HG02943 (cell line): ENCODE data around the gene LENG1.

Experiments
- ATAC-seq: cut with Tn5 transposase; IDR thresholded peaks from one replicate; pipeline ENCODE4 v1.9.1; 2021; ENCODE audit warnings: mild to moderate bottlenecking, low read depth, moderate library complexity; ENCODE audit not compliant: unreplicated experiment

Gene LENG1

GRCh38 chr19:54145541-54146158 is 13.9 kb downstream of the LENG1 start:
- no peak for ATAC-seq

GRCh38 chr19:54142166-54142780 is 17.2 kb downstream of the LENG1 start:
- no peak for ATAC-seq

DNA sequence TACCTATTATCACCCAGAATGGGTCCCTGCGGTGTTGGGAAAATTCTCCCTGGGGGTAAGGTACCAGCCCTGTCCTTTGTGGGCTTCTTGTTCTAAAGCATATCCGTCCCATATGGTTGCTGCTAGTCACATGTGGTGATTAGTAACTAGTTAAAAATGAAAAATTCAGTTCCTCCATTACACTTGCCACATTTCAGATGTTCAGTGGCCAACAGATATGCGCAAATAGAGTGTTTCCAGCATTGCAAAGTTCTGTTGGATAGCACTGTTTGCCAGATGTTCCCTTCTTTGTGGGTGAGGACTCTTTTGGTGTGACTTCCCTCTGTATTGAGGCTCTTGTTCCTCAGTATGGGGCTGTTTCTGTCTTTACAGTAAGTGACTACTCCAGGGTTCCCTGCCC is 18.2 kb downstream of the LENG1 start:
- ATAC-seq = no peak

- no peak for ATAC-seq
These were observed 20.8 kb downstream of the LENG1 start for GRCh38 chr19:54138489-54139256.

GRCh38 chr19:54137699-54138488 is 21.6 kb downstream of the LENG1 start, which contains the start of gene CNOT3:
TSS of gene CNOT3 (plus strand) at chr19:54137762. CDS start at chr19:54142979, 5,217 bp downstream.
- ATAC-seq = no peak

- ATAC-seq = peak; percentile 78
These were observed 22.4 kb downstream of the LENG1 start for GRCh38 chr19:54136864-54137698.

- ATAC-seq = no peak
These were observed 23.2 kb downstream of the LENG1 start for GRCh38 chr19:54136086-54136863.

DNA sequence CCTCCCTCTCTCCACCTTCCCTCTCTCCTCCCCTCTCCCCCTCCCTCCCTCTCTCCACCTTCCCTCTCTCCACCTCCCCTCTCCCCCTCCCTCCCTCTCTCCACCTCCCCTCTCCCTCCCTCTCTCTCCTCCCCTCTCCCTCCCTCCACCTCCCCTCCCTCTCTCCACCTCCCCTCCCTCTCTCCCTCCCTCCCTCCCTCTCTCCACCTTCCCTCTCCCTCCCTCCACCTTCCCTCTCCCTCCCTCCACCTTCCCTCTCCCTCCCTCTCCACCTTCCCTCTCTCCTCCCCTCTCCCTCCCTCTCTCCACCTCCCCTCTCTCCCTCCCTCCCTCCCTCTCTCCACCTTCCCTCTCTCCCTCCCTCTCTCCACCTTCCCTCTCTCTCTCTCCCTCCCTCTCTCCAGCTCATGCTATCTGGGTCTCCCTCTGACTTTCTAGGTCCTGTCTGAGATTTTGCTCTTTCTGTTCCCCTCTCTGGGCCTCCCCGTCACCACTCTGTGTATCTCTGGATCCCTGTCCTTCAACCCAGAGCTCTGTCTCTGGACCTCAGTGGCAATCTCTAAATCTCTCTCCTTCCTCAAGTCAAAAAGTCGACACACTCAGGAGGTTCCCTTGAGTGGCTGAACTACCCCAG is 25.4 kb downstream of the LENG1 start:
- no peak for ATAC-seq

- ATAC-seq = no peak
These were observed 26.1 kb downstream of the LENG1 start for GRCh38 chr19:54133312-54133956.

- ATAC-seq = no peak
These were observed 29.9 kb downstream of the LENG1 start for GRCh38 chr19:54129617-54129996.

DNA sequence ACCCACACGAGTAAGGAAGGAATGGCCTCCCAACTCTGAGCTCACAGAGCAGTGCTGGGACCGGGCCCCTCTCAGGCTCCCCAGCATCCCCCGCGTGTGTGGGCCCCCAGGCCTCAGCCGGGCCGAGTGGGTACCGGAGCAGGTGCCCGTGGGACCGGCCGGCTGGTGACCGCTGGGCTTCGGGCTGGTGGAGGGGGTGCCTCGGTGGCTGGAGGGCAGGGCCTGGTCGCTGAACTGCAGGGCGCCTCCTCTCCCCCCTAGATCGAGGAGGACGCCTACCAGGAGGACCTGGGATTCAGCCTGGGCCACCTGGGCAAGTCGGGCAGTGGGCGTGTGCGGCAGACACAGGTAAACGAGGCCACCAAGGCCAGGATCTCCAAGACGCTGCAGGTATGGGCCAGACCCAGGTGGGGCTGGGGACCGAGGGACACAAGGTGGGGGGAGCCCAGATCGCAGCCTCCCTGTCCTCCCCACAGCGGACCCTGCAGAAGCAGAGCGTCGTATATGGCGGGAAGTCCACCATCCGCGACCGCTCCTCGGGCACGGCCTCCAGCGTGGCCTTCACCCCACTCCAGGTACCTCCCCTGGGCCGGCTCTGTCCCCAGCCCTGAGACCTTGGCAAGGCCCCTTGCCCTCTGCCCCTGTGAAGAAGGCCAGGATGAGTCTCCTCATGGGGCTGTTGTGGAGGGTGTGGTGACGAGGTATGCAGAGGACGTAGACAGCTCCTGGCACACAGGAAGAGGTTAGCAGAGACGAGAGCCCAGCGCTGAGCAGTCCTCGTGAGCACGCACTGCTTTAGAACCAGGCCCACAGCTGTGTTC is 30.5 kb downstream of the LENG1 start:
- ATAC-seq = no peak

DNA sequence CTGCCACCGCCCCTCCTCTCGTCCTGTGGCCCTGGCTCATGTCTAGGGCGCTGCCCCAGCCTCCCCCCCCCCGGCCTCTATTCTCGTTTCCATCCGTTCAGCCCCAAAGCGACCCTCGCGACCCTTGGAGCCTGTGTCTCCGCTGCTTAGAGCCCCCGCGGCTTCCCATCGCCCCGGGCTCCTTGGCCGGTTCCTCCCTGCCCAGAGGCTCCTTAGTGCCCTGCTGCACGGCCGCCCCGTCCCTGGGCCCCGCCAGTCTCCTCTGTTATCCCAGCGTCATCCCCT is 31.1 kb downstream of the LENG1 start:
- no peak for ATAC-seq

- no peak for ATAC-seq
These were observed 31.7 kb downstream of the LENG1 start for GRCh38 chr19:54127688-54128440.

- no peak for ATAC-seq
These were observed 33.8 kb downstream of the LENG1 start for GRCh38 chr19:54125713-54126112.

- ATAC-seq = no peak
These were observed 35.1 kb downstream of the LENG1 start for GRCh38 chr19:54124393-54124792.

GRCh38 chr19:54123682-54124081 is 35.8 kb downstream of the LENG1 start:
- no peak for ATAC-seq

- ATAC-seq = no peak
These were observed 38.3 kb downstream of the LENG1 start for GRCh38 chr19:54121259-54121658.
